GM12892 (cell line): ENCODE measurements around the gene ERGIC1.

Experiments
- POLR2A ChIP-seq: IDR thresholded peaks from 2 replicates; pipeline ENCODE4 v1.6.1; 2011; ENCODE audit warnings: low read depth, low read length, control low read depth
- POLR2AphosphoS5 ChIP-seq: IDR thresholded peaks from 2 replicates; pipeline ENCODE4 v1.6.1; 2011; ENCODE audit warnings: low read depth, low read length, control low read depth
- TAF1 ChIP-seq: IDR thresholded peaks from 2 replicates; pipeline ENCODE4 v1.6.1; 2011; ENCODE audit warnings: low read depth, mild to moderate bottlenecking, control low read depth, low read length, borderline replicate concordance

GRCh38 chr5:172945151-172945550 is 111.1 kb downstream of the ERGIC1 start:
- TF ChIP-seq POLR2AphosphoS5 (no peak), POLR2A (no peak), TAF1 (no peak)
